H9 (cell line): ENCODE results near the gene SLC26A9. TPM values are rescaled to one million over a fixed set of nuclear protein-coding genes. Genes with fewer than 3 reads are reported as not detected.

ENCODE experiments used
- DNase-seq: peaks from one replicate; pipeline ENCODE4 v3.0.0-alpha.2; 2017
- H2AFZ ChIP-seq: one replicate; pipeline ENCODE4 v1.6.1; 2013; ENCODE audit warnings: mild to moderate bottlenecking, low read length, control low read depth, moderate library complexity
- H2AK5ac ChIP-seq: 2 replicates; pipeline ENCODE4 v1.6.1; 2013; ENCODE audit warnings: low read length, control low read depth, mixed read lengths; ENCODE audit not compliant: insufficient read length
- H2BK120ac ChIP-seq: one replicate; pipeline ENCODE4 v1.6.1; 2013; ENCODE audit warnings: low read depth, mild to moderate bottlenecking, low read length, control low read depth, inconsistent platforms; ENCODE audit not compliant: poor library complexity, severe bottlenecking
- H2BK12ac ChIP-seq: 2 replicates; pipeline ENCODE4 v1.6.1; 2013; ENCODE audit warnings: low read length, control low read depth, mixed read lengths, low read depth; ENCODE audit not compliant: insufficient read length
- H2BK15ac ChIP-seq: 2 replicates; pipeline ENCODE4 v1.6.1; 2013; ENCODE audit warnings: low read depth, low read length, control low read depth
- H2BK20ac ChIP-seq: one replicate; pipeline ENCODE4 v1.6.1; 2013; ENCODE audit warnings: low read depth, mild to moderate bottlenecking, low read length, control low read depth, inconsistent platforms; ENCODE audit not compliant: poor library complexity, severe bottlenecking
- H2BK5ac ChIP-seq: 2 replicates; pipeline ENCODE4 v1.6.1; 2013; ENCODE audit warnings: low read length, control low read depth, mixed read lengths; ENCODE audit not compliant: insufficient read length
- H3K14ac ChIP-seq: 2 replicates; pipeline ENCODE4 v1.6.1; 2013; ENCODE audit warnings: low read length, control low read depth; ENCODE audit not compliant: insufficient read depth
- H3K18ac ChIP-seq: 2 replicates; pipeline ENCODE4 v1.6.1; 2013; ENCODE audit warnings: low read depth, mild to moderate bottlenecking, mixed read lengths, low read length, control low read depth; ENCODE audit not compliant: insufficient read length
- H3K23ac ChIP-seq: 2 replicates; pipeline ENCODE4 v1.6.1; 2013; ENCODE audit warnings: low read length, control low read depth, mixed read lengths, low read depth; ENCODE audit not compliant: insufficient read length
- H3K23me2 ChIP-seq: 2 replicates; pipeline ENCODE4 v1.6.1; 2013; ENCODE audit warnings: low read depth, mild to moderate bottlenecking, mixed read lengths, low read length, control low read depth; ENCODE audit not compliant: insufficient read length, poor library complexity, severe bottlenecking
- H3K27ac ChIP-seq: 2 replicates; pipeline ENCODE4 v1.5.1; 2013; ENCODE audit warnings: low read length, control low read depth, mixed read lengths, low read depth; ENCODE audit not compliant: insufficient read length
- H3K27me3 ChIP-seq: 2 replicates; pipeline ENCODE4 v1.6.1; 2013; ENCODE audit warnings: low read length, control low read depth, inconsistent platforms; ENCODE audit not compliant: insufficient read depth
- H3K4ac ChIP-seq: 2 replicates; pipeline ENCODE4 v1.6.1; 2013; ENCODE audit warnings: low read depth, mild to moderate bottlenecking, control low read depth, inconsistent platforms, low read length, moderate library complexity
- H3K4me1 ChIP-seq: 2 replicates; pipeline ENCODE4 v1.6.1; 2013; ENCODE audit warnings: low read length, control low read depth, inconsistent platforms; ENCODE audit not compliant: insufficient read depth
- H3K4me2 ChIP-seq: 2 replicates; pipeline ENCODE4 v1.6.1; 2013; ENCODE audit warnings: low read length, control low read depth, mixed read lengths; ENCODE audit not compliant: insufficient read length, insufficient read depth
- H3K56ac ChIP-seq: 2 replicates; pipeline ENCODE4 v1.6.1; 2013; ENCODE audit warnings: low read depth, mild to moderate bottlenecking, mixed read lengths, low read length, control low read depth; ENCODE audit not compliant: insufficient read length
- H3K79me1 ChIP-seq: 2 replicates; pipeline ENCODE4 v1.6.1; 2013; ENCODE audit warnings: low read depth, mild to moderate bottlenecking, moderate library complexity, low read length, control low read depth, inconsistent platforms; ENCODE audit not compliant: insufficient read depth, poor library complexity, severe bottlenecking
- H3K79me2 ChIP-seq: 2 replicates; pipeline ENCODE4 v1.6.1; 2013; ENCODE audit warnings: low read length, control low read depth, inconsistent platforms; ENCODE audit not compliant: insufficient read depth
- H3K9ac ChIP-seq: 2 replicates; pipeline ENCODE4 v1.6.1; 2013; ENCODE audit warnings: low read length, control low read depth, mixed read lengths; ENCODE audit not compliant: insufficient read length; ENCODE audit errors: extremely low read depth
- H3K9me3 ChIP-seq: one replicate; pipeline ENCODE4 v1.6.1; 2013; ENCODE audit warnings: low read depth, low read length, inconsistent platforms; ENCODE audit not compliant: control insufficient read depth
- H3T11ph ChIP-seq: one replicate; pipeline ENCODE4 v1.6.1; 2013; ENCODE audit warnings: mild to moderate bottlenecking, low read length, control low read depth, inconsistent platforms
- H4K20me1 ChIP-seq: one replicate; pipeline ENCODE4 v1.6.1; 2013; ENCODE audit not compliant: control insufficient read depth, insufficient read length, insufficient read depth
- H4K5ac ChIP-seq: 2 replicates; pipeline ENCODE4 v1.6.1; 2013; ENCODE audit warnings: low read depth, mild to moderate bottlenecking, mixed read lengths, low read length, control low read depth; ENCODE audit not compliant: insufficient read length
- H4K8ac ChIP-seq: replicated peaks from 2 replicates; pipeline ENCODE4 v1.6.1; 2013; ENCODE audit warnings: low read length, control low read depth, mixed read lengths, low read depth; ENCODE audit not compliant: insufficient read length
- H4K91ac ChIP-seq: 2 replicates; pipeline ENCODE4 v1.6.1; 2013; ENCODE audit warnings: low read depth, mild to moderate bottlenecking, moderate library complexity, mixed read lengths, low read length, control low read depth; ENCODE audit not compliant: insufficient read length
- H3K27ac Mint-ChIP-seq, 3 experiments: 2 replicates in 2 of 3; 3 replicates in 1 of 3; pipeline ENCODE4 v1.8.0; 2020 to 2021; ENCODE audit warnings: mixed read lengths in 3 of 3, mild to moderate bottlenecking in 1 of 3, moderate library complexity in 1 of 3
- H3K27me3 Mint-ChIP-seq: 2 replicates; pipeline ENCODE4 v1.8.0; 2021; ENCODE audit warnings: low read depth, mild to moderate bottlenecking, moderate library complexity, mixed read lengths
- H3K36me3 Mint-ChIP-seq, 3 experiments: 2 replicates in 2 of 3; 3 replicates in 1 of 3; pipeline ENCODE4 v1.8.0; 2020 to 2021; ENCODE audit warnings: low read depth in 3 of 3, mixed read lengths in 3 of 3; ENCODE audit not compliant: insufficient read depth in 1 of 3
- H3K4me1 Mint-ChIP-seq, 2 experiments: 2 replicates each; pipeline ENCODE4 v1.8.0; 2020; ENCODE audit warnings: mixed read lengths in 2 of 2
- H3K4me3 Mint-ChIP-seq, 2 experiments: 2 replicates in 1 of 2; 3 replicates in 1 of 2; pipeline ENCODE4 v1.8.0; 2020 to 2021; ENCODE audit warnings: mild to moderate bottlenecking in 2 of 2, mixed read lengths in 2 of 2, moderate library complexity in 1 of 2
- H3K9me3 Mint-ChIP-seq, 2 experiments: 2 replicates in 1 of 2; 3 replicates in 1 of 2; pipeline ENCODE4 v1.8.0; 2020; ENCODE audit warnings: mild to moderate bottlenecking in 2 of 2, mixed read lengths in 2 of 2, moderate library complexity in 1 of 2
- WGBS: extraction: QIAGEN DNeasy Blood & Tissue Kit; methylation state at CpG from one replicate; pipeline ENCODE4 v1.1.7; 2013; ENCODE audit warnings: missing lambda C conversion rate, low lambda C conversion rate, mixed read lengths; ENCODE audit not compliant: insufficient read length; ENCODE audit errors: extremely low coverage; 5-methylcytosine and 5-hydroxymethylcytosine counted together
- total RNA-seq: library from RNA; stranded (reverse); gene quantifications from 2 replicates; pipeline ENCODE4 v1.2.1, GENCODE V29; 2021
- TF ChIP-seq, protein P1 (sequence below): fragments of 200-600 bp; sonication (generic); conservative IDR thresholded peaks from 3 replicates; pipeline ENCODE4 v1.8.0; 2021; ENCODE audit warnings: antibody characterized with exemption, mild to moderate bottlenecking

SLC26A9 gene
- total RNA-seq, 1 experiment from 2014 or later, result not detected

DNA sequence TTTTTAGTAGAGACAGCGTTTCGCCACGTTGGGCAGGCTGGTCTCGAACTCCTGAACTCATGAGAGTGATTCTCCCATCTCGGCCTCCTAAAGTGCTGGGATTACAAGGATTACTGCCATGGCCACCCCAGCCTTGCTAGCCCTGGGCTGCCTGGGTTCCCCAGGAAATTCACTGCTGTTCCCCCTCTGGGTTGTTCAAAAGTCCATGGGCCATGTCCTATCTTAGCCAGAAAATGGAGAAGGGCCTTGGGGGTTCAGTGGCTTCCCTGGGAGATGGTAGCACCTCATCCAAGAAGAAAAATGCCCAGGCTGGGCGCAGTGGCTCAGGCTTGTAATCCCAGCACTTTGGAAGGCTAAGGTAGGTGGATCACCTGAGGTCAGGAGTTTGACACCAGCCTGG, 20.9 kb downstream of the SLC26A9 start:
- H2AK5ac ChIP-seq, result no peak overlapping the region
- H3K4me1 ChIP-seq, result no peaks in the 10 kb centered on the region
- DNase-seq, result peak; percentile 12
- H3K27me3 ChIP-seq, result no peaks in the 10 kb centered on the region
- no peak overlapping the region for H4K8ac ChIP-seq
- TF ChIP-seq, protein P1, sequence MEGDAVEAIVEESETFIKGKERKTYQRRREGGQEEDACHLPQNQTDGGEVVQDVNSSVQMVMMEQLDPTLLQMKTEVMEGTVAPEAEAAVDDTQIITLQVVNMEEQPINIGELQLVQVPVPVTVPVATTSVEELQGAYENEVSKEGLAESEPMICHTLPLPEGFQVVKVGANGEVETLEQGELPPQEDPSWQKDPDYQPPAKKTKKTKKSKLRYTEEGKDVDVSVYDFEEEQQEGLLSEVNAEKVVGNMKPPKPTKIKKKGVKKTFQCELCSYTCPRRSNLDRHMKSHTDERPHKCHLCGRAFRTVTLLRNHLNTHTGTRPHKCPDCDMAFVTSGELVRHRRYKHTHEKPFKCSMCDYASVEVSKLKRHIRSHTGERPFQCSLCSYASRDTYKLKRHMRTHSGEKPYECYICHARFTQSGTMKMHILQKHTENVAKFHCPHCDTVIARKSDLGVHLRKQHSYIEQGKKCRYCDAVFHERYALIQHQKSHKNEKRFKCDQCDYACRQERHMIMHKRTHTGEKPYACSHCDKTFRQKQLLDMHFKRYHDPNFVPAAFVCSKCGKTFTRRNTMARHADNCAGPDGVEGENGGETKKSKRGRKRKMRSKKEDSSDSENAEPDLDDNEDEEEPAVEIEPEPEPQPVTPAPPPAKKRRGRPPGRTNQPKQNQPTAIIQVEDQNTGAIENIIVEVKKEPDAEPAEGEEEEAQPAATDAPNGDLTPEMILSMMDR, result no peak
- no peaks in the 10 kb centered on the region for H3K79me1 ChIP-seq
- H3K14ac ChIP-seq, result no peak overlapping the region
- H3K23me2 ChIP-seq, result no peaks in the 10 kb centered on the region
- H2BK120ac ChIP-seq, result no peak overlapping the region
- H4K20me1 ChIP-seq, result no peaks in the 10 kb centered on the region
- no peak overlapping the region for H2BK12ac ChIP-seq
- no peaks in the 10 kb centered on the region for H3K79me2 ChIP-seq
- H3K27ac Mint-ChIP-seq, result no peak overlapping the region
- H3K18ac ChIP-seq, result no peak overlapping the region
- no peak overlapping the region for H3K56ac ChIP-seq
- H3K9me3 ChIP-seq, result no peaks in the 10 kb centered on the region
- no peak overlapping the region for H2AFZ ChIP-seq
- H3K27me3 Mint-ChIP-seq, result no peaks in the 10 kb centered on the region; the same call in 1 of the 2 replicates
- no CpG with 5 or more reads among the region's 6 CpGs for WGBS
- H3K23ac ChIP-seq, result no peak overlapping the region
- no peak overlapping the region for H3K4ac ChIP-seq
- H4K5ac ChIP-seq, result no peak overlapping the region
- no peak overlapping the region for H2BK15ac ChIP-seq
- H2BK5ac ChIP-seq, result no peak overlapping the region
- H4K91ac ChIP-seq, result no peak overlapping the region
- H3K4me2 ChIP-seq, result no peak overlapping the region
- H3K4me3 Mint-ChIP-seq, result no peak overlapping the region
- H2BK20ac ChIP-seq, result no peak overlapping the region
- H3K4me1 Mint-ChIP-seq, result peaks cover 17 to 19% of the 10 kb centered on the region in 2 experiments
- H3K36me3 Mint-ChIP-seq, result no peaks in the 10 kb centered on the region
- no peak overlapping the region for H3T11ph ChIP-seq
- H3K9ac ChIP-seq, result no peak overlapping the region
- no peak overlapping the region for H3K27ac ChIP-seq
- H3K9me3 Mint-ChIP-seq, result no peaks in the 10 kb centered on the region
